GM21717 (cell line): ENCODE results near the gene STK32C.
"Not testable (repeated sequence)": the region's sequence is repeated elsewhere in the genome, so short reads cannot be mapped to it uniquely, and the experiment has no call there.

Source experiments
- ATAC-seq: cut with Tn5 transposase; IDR thresholded peaks from one replicate; pipeline ENCODE4 v1.9.1; 2021; ENCODE audit warnings: mild to moderate bottlenecking, moderate library complexity; ENCODE audit not compliant: unreplicated experiment

Gene STK32C

DNA sequence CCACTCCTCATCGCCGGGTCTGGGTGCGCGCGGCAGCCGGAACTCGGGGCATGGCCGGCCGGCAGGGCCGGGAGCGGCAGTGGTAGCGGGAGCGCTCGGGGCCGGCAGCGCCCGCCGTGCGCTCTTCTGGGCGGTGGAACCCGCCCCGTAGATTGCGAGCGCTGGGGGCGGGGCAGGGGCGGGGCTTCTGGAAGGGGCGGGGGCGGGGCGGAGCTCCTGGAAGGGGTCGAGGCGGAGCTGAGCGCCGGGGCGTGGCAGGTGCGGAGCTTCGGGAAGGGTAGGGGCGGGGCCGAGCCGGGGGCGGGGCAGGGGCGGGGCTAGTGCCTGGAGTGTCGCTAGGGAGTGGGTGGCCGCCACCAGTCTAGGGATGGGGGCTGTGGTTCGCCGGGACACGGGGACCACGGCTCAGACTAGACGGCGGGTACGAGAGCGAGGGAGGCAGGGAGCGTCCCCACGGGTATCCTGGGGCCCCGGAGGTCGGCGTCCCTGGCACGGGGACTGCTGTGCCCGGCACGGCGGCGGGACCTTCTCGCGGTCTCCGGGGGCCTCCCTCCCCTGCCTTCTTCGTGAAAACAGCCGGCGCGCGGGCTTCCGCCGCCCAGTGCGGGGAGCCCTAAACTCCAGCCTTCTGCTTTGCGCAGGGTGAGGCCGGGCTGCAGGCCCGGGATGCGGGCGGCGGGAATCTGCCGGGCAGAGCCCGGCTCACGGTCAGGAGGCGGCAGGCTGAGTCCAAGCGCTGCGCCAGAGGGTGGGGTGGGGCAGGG is at the start of gene STK32C:
TSS of gene STK32C (minus strand) at position 128 of the 764 bp plus-strand sequence. CDS start at position 11, 117 bp downstream.
- ATAC-seq: peak; percentile 63

DNA sequence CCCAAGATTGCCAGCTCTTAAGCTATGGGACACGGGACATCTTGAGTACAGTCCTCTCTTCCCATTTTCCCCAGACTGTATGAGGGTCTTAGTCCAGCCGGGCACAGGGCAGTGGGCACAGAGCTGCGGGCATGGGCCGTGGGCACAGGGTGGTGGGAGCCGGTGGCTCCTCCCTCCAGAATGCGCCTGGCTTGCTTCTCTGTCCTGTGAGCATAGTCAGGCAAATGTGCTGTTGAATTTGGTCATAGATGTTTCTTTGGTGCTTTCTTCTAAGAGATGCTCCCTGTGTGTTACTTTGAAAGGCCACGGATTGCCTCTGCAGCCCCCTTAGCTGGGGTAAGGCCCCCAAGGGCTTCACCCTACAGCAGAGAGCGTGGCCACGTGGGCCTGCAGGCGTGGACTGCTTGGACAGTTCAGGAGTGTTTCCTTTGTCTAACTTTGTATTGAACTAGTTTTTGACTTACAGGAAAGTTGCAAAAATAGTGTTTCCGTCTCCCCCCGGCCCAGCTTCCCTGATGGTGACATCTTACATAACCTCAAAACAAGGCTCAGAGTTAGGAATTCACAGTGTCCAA is 49.0 kb upstream of the STK32C start:
- no peak for ATAC-seq

GRCh38 chr10:132355754-132356153 is 48.0 kb upstream of the STK32C start:
- ATAC-seq: no peak

DNA sequence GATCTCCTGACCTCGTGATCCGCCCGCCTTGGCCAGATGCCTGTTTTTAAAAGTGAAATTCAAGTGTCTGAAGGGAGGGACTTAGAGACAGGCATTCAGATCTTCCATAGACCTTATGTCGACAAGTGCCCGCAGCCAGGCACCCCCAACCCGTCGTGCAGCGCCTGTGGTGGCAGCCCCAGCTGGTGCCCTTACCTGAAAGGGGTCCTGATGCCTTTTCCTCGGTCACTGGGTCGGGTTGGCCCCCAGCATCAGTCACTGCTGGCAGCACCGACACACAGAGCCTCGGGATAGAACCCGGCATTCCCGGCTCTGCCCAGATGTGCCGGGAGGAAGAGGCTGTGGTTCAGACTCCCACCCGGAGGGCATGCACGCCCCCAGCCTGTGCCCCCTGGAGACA is 47.5 kb upstream of the STK32C start:
- ATAC-seq: no peak

- ATAC-seq: no peak
Measured at GRCh38 chr10:132354356-132355094, 46.8 kb upstream of the STK32C start.

DNA sequence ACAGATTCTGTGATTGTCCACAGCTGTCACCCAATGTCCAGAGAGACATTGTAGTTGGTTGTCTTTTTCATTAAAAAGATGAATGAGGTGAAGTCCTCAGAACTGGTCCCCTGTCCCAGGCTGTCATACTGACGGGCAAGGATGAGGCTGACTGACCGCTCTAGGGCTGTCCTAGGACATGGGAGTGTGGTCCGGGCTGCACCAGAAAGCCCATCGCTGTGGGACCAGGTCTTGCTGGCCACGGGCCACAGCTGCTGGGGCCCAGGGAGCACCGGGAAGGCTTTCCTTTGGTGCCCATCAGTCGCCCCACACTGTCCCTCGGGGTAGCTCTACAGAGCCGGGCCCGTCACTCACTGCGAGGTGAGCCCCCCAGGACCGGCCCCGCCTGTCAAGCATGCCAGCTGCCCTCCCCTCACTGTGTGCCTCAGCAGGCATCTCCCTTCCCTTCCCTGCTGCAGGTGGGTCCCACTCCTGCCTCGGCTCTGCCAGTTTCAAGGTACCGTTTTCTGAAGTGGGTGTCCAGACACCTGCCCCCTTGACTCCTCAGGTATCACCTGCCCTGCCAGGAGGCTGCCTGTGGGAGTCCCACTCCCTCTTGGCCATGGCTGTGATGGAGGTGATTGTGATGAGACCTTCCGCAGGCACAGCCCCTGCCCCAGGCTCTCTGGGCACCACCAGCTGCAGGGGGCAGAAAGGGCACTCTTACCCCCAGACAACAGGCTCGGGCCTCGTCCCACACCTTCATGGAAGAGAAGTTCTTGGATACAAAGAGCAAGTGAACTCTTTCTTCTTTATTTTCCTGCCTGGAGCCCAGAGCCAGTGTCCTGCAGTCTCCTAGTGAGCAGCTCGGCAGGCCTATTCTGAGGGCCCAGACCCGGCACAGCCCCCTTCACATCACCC is 46.0 kb upstream of the STK32C start:
- no peak for ATAC-seq

DNA sequence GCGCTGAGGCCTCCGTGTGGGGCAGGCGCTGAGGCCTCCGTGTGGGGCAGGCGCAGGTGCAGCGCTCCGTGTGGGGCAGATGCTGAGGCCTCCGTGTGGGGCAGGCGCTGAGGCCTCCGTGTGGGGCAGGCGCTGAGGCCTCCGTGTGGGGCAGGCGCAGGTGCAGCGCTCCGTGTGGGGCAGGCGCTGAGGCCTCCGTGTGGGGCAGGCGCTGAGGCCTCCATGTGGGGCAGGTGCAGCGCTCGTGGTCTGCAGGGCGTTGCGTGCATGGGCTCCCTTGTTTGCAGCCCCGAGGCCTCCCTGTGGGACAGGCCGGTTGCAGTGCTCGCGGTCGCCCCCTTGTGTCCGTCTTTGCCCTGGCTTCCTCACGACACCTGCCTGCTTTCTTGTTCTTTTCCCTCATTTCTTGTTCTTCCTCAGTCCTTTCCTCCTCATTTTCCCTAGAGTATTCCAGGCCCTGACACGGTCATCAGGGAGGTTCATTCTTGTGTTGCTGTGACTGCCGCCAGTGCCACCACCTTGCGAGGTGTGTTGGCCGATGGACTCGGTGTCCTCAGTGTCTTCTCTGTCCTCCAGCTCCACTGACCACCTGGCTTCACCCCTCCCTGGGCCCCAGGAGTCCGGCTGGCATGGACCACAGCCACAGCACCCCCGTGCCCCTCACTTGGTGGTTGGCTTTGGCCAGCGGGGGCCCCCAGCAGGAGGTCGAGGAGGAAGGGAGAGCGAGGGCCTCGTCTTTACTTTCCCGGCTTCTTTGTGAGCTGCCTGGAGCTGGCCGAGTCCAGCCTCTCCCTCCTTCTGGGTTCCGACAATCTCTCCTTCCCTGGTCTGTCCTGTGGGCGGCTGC is 44.9 kb upstream of the STK32C start:
- ATAC-seq: not testable (repeated sequence)

DNA sequence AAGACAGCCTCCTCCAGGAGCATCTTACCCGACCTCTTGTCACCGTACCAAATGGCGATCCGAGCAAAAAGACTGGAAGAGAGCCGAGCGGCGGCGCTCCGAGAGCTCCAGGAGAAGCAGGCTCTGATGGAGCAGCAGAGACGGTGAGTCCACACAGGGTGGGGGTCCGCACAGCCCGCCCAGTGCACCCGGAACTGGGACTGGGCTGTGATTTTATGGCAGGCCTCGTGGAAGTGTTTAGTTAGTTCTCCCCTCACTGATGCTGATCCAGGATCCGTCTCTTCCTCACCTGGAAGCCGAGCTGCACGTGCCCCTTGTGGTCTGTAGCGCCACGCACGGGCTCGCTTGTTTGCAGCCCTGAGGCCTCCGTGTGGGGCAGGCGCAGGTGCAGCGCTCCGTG is 43.9 kb upstream of the STK32C start:
- no peak for ATAC-seq

DNA sequence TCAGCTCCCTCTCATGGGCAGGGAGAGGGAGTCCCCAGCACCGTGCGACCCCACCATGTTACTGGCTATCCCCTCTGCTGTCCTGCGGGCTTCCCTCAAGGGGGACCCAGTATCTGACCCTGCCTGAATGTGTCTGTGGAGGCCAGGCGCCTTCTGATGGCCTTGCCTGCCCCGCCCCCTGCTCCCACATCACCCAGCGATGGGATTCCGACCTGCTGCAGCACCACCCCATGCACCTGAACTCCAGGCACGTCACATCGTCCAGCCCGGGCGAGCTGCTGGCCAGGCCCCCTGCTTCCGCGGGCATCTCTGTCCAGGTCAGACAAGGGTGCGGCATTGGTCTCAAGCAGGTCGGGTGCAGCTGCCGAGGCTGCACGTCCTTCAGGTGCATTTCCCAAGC is 43.2 kb upstream of the STK32C start:
- no peak for ATAC-seq

GRCh38 chr10:132350391-132350790 is 42.6 kb upstream of the STK32C start:
- no peak for ATAC-seq

DNA sequence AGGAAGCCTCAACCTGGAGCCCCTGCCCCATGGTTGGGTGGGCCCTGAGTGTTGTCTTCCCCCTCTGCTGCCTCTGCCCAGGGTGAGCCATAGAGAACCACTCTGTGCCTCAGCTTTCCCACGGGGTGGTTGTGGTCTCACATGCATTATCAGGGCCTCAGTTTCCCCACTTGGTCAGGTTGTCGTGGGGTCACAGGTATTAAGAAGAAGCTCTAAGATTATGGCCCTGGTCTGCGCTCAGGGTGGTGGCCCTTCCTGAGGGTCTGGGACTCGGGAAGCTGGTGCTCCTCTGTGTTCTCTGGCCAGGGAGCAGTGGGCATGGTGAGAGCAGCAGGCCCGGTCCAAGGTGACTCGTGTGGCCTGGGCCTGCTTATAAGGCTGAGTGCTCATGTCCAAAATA is 42.0 kb upstream of the STK32C start:
- ATAC-seq: no peak

- no peak for ATAC-seq
Measured at GRCh38 chr10:132347931-132348267, 40.1 kb upstream of the STK32C start.

- no peak for ATAC-seq
Measured at GRCh38 chr10:132347211-132347930, 39.6 kb upstream of the STK32C start.

GRCh38 chr10:132346806-132347205 is 39.1 kb upstream of the STK32C start:
- ATAC-seq: no peak

DNA sequence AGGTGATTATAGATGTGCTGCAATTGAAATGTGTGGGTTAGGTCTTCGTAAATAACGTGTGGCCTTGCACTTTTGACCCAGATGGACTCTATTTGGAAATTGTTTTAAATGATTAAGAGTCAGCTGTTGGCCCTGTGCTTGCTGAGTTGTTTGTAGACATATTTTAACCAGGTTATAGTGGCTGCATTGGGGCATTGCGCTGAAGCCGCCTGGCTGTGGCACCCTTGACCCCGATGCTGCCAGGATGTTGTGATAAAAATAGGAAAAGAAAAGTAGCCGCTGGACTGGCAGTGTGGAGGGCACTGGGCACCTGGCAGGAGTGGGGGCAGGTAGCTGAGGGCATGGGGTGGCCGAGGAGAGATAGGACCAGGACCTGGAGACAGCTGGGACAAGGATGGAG is 37.6 kb upstream of the STK32C start:
- ATAC-seq: no peak

GRCh38 chr10:132344386-132344785 is 36.6 kb upstream of the STK32C start:
- no peak for ATAC-seq

DNA sequence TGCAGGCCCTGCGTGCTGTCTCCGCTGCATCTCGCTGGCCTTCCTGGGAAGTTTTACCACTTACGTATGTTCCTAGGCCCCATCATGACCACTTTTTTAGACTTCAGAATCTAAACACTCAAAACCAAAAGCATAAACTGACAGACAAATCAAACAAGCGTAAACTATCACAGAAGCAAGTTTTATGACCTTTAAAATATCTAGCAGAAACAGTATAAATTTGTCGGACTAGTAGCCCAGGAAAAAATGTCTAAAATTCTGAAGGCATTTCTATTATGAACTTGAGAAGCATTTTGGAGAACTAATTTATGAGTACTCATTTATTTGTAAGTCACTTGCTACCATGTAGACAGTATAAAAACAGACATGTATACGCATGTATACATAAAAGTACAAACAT is 34.8 kb upstream of the STK32C start:
- no peak for ATAC-seq

- no peak for ATAC-seq
Measured at GRCh38 chr10:132341781-132342180, 34.0 kb upstream of the STK32C start.

DNA sequence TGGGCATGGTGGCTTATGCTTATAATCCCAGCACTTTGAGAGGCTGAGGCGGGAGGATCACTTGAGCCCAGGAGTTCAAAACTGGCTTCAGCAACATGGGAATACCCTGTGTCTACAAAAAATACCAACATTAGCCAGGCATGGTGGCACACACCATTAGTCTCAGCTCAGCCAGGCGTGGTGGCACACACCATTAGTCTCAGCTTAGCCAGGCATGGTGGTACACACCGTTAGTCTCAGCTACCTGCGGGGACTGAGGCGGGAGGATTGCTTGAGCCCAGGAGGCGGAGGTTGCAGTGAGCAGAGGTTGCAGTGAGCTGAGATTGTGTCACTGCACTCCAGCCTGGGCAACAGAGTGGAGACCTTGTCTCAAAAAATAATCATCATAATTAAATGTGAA is 33.3 kb upstream of the STK32C start:
- ATAC-seq: no peak

DNA sequence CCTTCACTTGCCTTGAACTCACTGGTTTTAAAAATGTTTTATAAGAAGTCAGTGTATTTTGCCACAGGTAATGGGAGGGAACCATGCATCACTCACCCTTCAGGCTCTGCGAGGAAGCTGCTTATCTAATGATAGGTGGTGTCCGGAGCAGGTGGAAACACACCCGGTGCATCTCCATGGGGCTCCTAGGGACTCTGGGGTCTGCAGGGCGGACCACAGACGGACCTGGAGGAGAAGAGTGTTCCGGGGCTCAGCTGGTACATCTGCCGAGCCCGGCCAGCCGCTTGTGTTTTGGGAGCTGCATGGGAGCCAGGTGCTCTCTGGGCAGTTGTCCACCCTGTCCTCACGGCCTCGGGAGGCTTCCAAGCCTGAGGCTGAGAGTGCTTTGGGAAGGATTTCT is 31.5 kb upstream of the STK32C start:
- no peak for ATAC-seq
